Osteocyte (in vitro differentiated cells): ENCODE results near the gene ZMPSTE24. TPM values are rescaled to one million over a fixed set of nuclear protein-coding genes. Genes with fewer than 3 reads are reported as not detected.
"Not testable (repeated sequence)": the region's sequence is repeated elsewhere in the genome, so short reads cannot be mapped to it uniquely, and the experiment has no call there.

Source experiments
- DNase-seq: peaks from one replicate; pipeline ENCODE4 v3.0.0; 2021; ENCODE audit warnings: mixed read lengths; ENCODE audit not compliant: unreplicated experiment; ENCODE audit errors: extremely low spot score
- H3K27ac Mint-ChIP-seq: one replicate; pipeline ENCODE4 v1.8.0; 2021; ENCODE audit warnings: mild to moderate bottlenecking, mixed read lengths; ENCODE audit not compliant: unreplicated experiment
- H3K27me3 Mint-ChIP-seq: one replicate; pipeline ENCODE4 v1.8.0; 2021; ENCODE audit warnings: mixed read lengths; ENCODE audit not compliant: unreplicated experiment
- H3K36me3 Mint-ChIP-seq: one replicate; pipeline ENCODE4 v1.8.0; 2021; ENCODE audit warnings: mixed read lengths; ENCODE audit not compliant: unreplicated experiment
- H3K4me1 Mint-ChIP-seq: one replicate; pipeline ENCODE4 v1.8.0; 2021; ENCODE audit warnings: mixed read lengths; ENCODE audit not compliant: unreplicated experiment
- H3K4me3 Mint-ChIP-seq: one replicate; pipeline ENCODE4 v1.8.0; 2021; ENCODE audit warnings: mild to moderate bottlenecking, moderate library complexity, mixed read lengths; ENCODE audit not compliant: unreplicated experiment
- H3K9me3 Mint-ChIP-seq: one replicate; pipeline ENCODE4 v1.8.0; 2021; ENCODE audit warnings: mixed read lengths; ENCODE audit not compliant: unreplicated experiment
- total RNA-seq: library from RNA; stranded (reverse); gene quantifications from 2 replicates; pipeline ENCODE4 v1.2.1, GENCODE V29; 2021
- TF ChIP-seq, protein P1 (sequence below): fragments of 200-600 bp; sonication (generic); IDR thresholded peaks from 2 replicates; pipeline ENCODE4 v1.5.0; 2021; ENCODE audit warnings: antibody characterized with exemption, mild to moderate bottlenecking, moderate library complexity

The ZMPSTE24 gene
- total RNA-seq, 1 donor from 2014 or later: 43.4 TPM

DNA sequence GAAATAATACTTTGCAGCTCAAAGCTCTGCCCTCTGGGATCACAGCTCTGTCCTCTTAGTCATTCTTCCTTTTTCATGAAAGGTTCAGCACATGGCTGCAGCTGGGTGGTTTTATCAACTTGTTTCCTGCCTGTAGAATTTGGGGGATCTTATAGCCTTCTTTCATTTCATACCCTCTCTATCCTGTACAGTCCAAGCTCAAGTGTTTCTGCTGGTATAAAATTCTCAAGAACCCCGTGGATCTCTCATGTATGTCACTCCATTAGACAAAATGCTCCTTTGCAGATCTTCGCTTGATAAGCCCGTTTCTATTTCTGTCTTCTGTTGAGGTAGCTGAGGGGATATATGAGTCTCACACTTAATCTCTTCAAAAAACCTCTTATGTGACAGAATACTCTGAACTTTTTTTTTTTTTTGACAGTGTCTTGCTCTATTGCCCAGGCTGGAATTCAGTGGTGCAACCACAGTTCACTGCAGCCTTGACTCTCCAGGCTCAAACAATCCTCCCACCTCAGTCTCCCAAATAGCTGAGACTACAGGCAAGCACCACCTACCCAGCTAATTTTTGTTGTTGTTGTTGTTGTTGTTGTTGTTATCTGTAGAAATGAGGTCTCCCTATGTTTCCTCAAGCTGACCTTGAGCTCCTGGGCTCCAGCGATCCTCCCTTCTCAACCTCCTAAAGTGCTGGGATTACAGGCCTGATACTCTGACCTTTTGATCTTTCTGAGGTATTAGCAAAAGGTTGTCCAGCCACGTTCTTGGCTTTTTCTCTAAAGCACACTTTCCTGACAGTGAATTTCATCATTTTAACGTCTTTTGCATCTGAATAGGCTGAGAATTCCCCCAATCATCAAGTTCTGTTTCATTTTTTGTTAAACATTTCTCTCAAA is 83.7 kb downstream of the ZMPSTE24 start:
- Mint-ChIP-seq H3K9me3 (peaks cover 8% of the 10 kb centered on the region), H3K4me1 (peaks cover 1% of the 10 kb centered on the region), H3K27ac (no peak overlapping the region), H3K27me3 (peaks cover 32% of the 10 kb centered on the region), H3K4me3 (no peak overlapping the region), H3K36me3 (no peaks in the 10 kb centered on the region)
- DNase-seq: no peak
- TF ChIP-seq, protein P1, sequence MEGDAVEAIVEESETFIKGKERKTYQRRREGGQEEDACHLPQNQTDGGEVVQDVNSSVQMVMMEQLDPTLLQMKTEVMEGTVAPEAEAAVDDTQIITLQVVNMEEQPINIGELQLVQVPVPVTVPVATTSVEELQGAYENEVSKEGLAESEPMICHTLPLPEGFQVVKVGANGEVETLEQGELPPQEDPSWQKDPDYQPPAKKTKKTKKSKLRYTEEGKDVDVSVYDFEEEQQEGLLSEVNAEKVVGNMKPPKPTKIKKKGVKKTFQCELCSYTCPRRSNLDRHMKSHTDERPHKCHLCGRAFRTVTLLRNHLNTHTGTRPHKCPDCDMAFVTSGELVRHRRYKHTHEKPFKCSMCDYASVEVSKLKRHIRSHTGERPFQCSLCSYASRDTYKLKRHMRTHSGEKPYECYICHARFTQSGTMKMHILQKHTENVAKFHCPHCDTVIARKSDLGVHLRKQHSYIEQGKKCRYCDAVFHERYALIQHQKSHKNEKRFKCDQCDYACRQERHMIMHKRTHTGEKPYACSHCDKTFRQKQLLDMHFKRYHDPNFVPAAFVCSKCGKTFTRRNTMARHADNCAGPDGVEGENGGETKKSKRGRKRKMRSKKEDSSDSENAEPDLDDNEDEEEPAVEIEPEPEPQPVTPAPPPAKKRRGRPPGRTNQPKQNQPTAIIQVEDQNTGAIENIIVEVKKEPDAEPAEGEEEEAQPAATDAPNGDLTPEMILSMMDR: no peak

DNA sequence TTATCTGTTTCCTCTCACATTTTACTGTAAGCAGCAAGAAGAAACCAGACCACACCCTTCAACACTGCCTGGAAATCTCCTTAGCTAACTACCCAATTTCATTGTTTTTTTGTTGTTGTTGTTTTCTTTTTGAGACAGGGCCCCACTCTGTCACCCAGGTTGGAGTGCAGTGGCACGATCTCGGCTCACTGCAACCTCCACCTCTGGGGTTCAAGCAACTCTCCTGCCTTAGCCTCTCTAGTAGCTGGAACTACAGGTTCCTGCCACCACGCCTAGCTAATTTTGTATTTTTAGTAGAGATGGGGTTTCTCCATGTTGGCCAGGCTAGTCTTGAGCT is 84.3 kb downstream of the ZMPSTE24 start:
- not testable (repeated sequence) for H3K4me3 Mint-ChIP-seq

More for the DNA sequence above, 84.3 kb downstream of the ZMPSTE24 start:
- not testable (repeated sequence) for DNase-seq, H3K36me3 Mint-ChIP-seq, H3K9me3 Mint-ChIP-seq, H3K27ac Mint-ChIP-seq, H3K4me1 Mint-ChIP-seq
- H3K27me3 Mint-ChIP-seq: peaks cover 32% of the 10 kb centered on the region

Other genes starting within 250 kb of the ZMPSTE24 start
- 367 and 376 TPM in 2 replicates for gene CAP1, start 217.5 kb upstream of the ZMPSTE24 start, total RNA-seq
- 62.6 and 72.1 TPM in 2 replicates for gene PPT1, start 161.0 kb upstream of the ZMPSTE24 start, total RNA-seq
- gene RLF, start 96.8 kb upstream of the ZMPSTE24 start, total RNA-seq: 14.0 TPM in 2 replicates
- gene TMCO2, start 10.3 kb upstream of the ZMPSTE24 start, total RNA-seq: not detected in 2 replicates
- gene COL9A2, start 59.0 kb downstream of the ZMPSTE24 start, total RNA-seq: 2.1 and 2.7 TPM in 2 replicates
- gene SMAP2, start 115.5 kb downstream of the ZMPSTE24 start, total RNA-seq: 12.7 TPM in 2 replicates
- 6.7 TPM in 2 replicates for gene ZFP69B, start 192.2 kb downstream of the ZMPSTE24 start, total RNA-seq
- 3.7 and 4.9 TPM in 2 replicates for gene ZFP69, start 219.1 kb downstream of the ZMPSTE24 start, total RNA-seq